ENCODE results near the gene TBL1X. TPM values are rescaled to one million over a fixed set of nuclear protein-coding genes. Genes with fewer than 3 reads are reported as not detected.

The TBL1X gene
- total and polyA plus RNA-seq, 8 donors = 4.7 to 53.1 (median 9.5) TPM

GRCh38 chrX:9526965-9527364, 62.1 kb downstream of the TBL1X start:
- 63 to 93% (median 81%) methylated on average over 8 to 14 of the region's 14 CpGs for WGBS, 5 donors
- Histone ChIP-seq H3K4me1 (peaks cover 0 to 14% (median 3%) of the 10 kb centered on the region in 4 donors), H3K27ac (no peak overlapping the region), H3K4me3 (no peak overlapping the region), H3K9me3 (no peaks in the 10 kb centered on the region), H3K27me3 (no peaks in the 10 kb centered on the region), H3K36me3 (no peaks in the 10 kb centered on the region)
- TF ChIP-seq EP300 (IDR thresholded peaks at IDR 0.05) (no peak), POLR2A (IDR thresholded peaks at IDR 0.05) (no peak)
- DNase-seq = no peak
- intact Hi-C loops (cut with DNase I; ENCODE audit: low total_unique reads) = no loop called here

DNA sequence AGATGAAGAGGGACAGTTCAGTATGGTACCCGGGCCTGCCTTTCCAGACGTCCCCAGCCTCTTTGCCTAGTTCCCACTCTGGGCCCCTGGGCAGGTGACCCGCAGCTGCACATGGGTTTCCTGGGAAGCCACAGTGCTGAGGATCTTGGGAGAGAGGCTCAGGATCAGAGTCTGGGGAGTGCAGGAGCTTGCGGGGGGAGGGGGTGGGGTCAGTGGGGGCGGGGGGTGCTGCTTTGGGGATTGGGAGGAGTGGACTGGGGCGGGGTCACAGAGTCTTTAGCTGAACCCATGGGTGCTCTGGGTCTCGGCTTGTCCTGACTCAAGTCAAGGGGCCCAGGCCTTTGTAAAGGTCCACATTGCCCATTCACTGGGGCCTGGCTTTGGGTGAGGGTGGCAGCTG, 63.6 kb downstream of the TBL1X start:
- Histone ChIP-seq H3K27ac (no peak overlapping the region), H3K4me3 (no peak overlapping the region), H3K27me3 (no peaks in the 10 kb centered on the region), H3K9me3 (no peaks in the 10 kb centered on the region), H3K4me1 (peaks cover 0 to 14% (median 3%) of the 10 kb centered on the region in 4 donors), H3K36me3 (no peaks in the 10 kb centered on the region)
- TF ChIP-seq EP300 (IDR thresholded peaks at IDR 0.05) = no peak
- TF ChIP-seq, protein P1, sequence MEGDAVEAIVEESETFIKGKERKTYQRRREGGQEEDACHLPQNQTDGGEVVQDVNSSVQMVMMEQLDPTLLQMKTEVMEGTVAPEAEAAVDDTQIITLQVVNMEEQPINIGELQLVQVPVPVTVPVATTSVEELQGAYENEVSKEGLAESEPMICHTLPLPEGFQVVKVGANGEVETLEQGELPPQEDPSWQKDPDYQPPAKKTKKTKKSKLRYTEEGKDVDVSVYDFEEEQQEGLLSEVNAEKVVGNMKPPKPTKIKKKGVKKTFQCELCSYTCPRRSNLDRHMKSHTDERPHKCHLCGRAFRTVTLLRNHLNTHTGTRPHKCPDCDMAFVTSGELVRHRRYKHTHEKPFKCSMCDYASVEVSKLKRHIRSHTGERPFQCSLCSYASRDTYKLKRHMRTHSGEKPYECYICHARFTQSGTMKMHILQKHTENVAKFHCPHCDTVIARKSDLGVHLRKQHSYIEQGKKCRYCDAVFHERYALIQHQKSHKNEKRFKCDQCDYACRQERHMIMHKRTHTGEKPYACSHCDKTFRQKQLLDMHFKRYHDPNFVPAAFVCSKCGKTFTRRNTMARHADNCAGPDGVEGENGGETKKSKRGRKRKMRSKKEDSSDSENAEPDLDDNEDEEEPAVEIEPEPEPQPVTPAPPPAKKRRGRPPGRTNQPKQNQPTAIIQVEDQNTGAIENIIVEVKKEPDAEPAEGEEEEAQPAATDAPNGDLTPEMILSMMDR (IDR thresholded peaks at IDR 0.05) = no peak
- TF ChIP-seq POLR2AphosphoS5 (IDR thresholded peaks at IDR 0.05) = no peak
- TF ChIP-seq POLR2A (IDR thresholded peaks at IDR 0.05) = no peak
- 67 to 100% (median 86%) methylated on average over 1 to 7 of the region's 7 CpGs for WGBS, 5 donors
- DNase-seq = no peak
- intact Hi-C loops (cut with DNase I; ENCODE audit: low total_unique reads) = no loop called here

DNA sequence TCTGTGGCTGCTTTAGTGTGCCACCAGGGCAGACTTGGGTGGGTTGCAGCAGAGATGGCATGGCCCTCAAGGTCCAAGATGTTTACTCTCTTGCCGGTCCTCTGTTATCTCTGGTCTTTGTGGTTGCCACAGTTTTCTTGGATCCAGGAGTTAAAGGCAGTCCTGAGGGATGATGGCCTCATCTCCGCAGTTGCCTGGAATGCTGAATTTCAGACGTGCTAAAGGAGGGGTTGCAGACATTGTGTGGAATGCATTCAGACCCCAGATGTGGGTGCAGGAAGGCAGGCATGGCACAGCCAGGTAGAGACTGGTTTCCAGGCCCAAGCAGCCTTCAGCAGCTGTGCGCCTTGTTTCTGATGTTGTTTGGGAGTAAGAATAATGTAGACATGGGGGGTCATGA, 64.4 kb downstream of the TBL1X start:
- TF ChIP-seq EP300 (IDR thresholded peaks at IDR 0.05) = no peak
- no peak for TF ChIP-seq POLR2AphosphoS5 (IDR thresholded peaks at IDR 0.05)
- TF ChIP-seq POLR2A (IDR thresholded peaks at IDR 0.05) = no peak
- TF ChIP-seq, protein P1 (IDR thresholded peaks at IDR 0.05) = no peak
- H3K27me3 ChIP-seq = no peaks in the 10 kb centered on the region
- H3K36me3 ChIP-seq = no peaks in the 10 kb centered on the region
- no peak overlapping the region for H3K27ac ChIP-seq
- H3K4me1 ChIP-seq = peaks cover 0 to 14% (median 3%) of the 10 kb centered on the region in 4 donors
- intact Hi-C loops (cut with DNase I; ENCODE audit: low total_unique reads) = no loop called here
- no peak for DNase-seq
- 48 to 77% (median 75%) methylated on average over 4 of the region's 4 CpGs for WGBS, 5 donors
- H3K4me3 ChIP-seq = no peak overlapping the region
- H3K9me3 ChIP-seq = no peaks in the 10 kb centered on the region

GRCh38 chrX:9530848-9531274, 66.0 kb downstream of the TBL1X start:
- H3K4me3 ChIP-seq = no peak overlapping the region
- DNase-seq = peak; percentile 71 to 88
- intact Hi-C loops (cut with DNase I; ENCODE audit: low total_unique reads) = no loop called here
- no peak overlapping the region for H3K27ac ChIP-seq
- H3K9me3 ChIP-seq = no peaks in the 10 kb centered on the region
- H3K36me3 ChIP-seq = no peaks in the 10 kb centered on the region
- H3K4me1 ChIP-seq = peaks cover 0 to 16% (median 7%) of the 10 kb centered on the region in 4 donors
- H3K27me3 ChIP-seq = no peaks in the 10 kb centered on the region
- TF ChIP-seq EP300 (IDR thresholded peaks at IDR 0.05) = no peak
- peak in 2 of 3 donors; percentile 12 to 19 for TF ChIP-seq POLR2AphosphoS5 (IDR thresholded peaks at IDR 0.05)
- WGBS, 5 donors = 0 to 2% (median 1%) methylated on average over 9 of the region's 9 CpGs

GRCh38 chrX:9532349-9532748, 67.5 kb downstream of the TBL1X start:
- Histone ChIP-seq H3K27ac (peak overlapping the region in 1 of 5 donors; percentile 6), H3K9me3 (no peaks in the 10 kb centered on the region), H3K4me3 (no peak overlapping the region), H3K27me3 (no peaks in the 10 kb centered on the region), H3K4me1 (peaks cover 0 to 16% (median 5%) of the 10 kb centered on the region in 4 donors), H3K36me3 (no peaks in the 10 kb centered on the region)
- TF ChIP-seq POLR2AphosphoS5 (IDR thresholded peaks at IDR 0.05) (no peak), POLR2A (IDR thresholded peaks at IDR 0.05) (no peak), EP300 (IDR thresholded peaks at IDR 0.05) (no peak)
- TF ChIP-seq, protein P1 (IDR thresholded peaks at IDR 0.05) = no peak
- intact Hi-C loops (cut with DNase I; ENCODE audit: low total_unique reads) = no loop called here
- peak in 1 of 2 donors; percentile 32 for DNase-seq
- 55 to 88% (median 72%) methylated on average over 9 to 12 of the region's 12 CpGs for WGBS, 5 donors

Measured in stomach (tissue), 9 donors.